NOMO-1 (cell line): ENCODE results near the gene ANXA3.

Experiments used
- DNase-seq, 2 experiments: peaks; one replicate each; lab custom pipeline; 2025; ENCODE audit not compliant: unreplicated experiment in 2 of 2; lab: John Stamatoyannopoulos, UW

Gene ANXA3

DNA sequence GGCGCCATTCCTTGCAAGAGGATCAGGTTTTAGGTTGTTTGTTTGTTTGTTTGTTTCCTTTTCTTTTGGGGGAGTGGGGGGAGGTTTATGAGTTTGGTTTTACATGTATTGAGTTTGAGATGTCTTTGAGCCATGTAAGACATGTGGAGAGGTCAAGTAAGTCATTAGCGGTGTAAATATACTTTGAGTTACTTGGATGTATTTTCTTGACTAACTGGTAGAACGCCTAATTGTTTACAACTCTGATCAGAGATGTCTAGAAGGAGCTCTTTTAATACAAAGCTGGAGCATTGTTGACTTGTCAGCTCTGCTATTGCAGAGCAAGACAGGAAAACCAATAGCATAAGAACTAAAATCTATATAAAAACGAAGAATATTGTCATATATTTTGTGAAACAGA, 57.1 kb downstream of the ANXA3 start:
- DNase-seq, result no peak

DNA sequence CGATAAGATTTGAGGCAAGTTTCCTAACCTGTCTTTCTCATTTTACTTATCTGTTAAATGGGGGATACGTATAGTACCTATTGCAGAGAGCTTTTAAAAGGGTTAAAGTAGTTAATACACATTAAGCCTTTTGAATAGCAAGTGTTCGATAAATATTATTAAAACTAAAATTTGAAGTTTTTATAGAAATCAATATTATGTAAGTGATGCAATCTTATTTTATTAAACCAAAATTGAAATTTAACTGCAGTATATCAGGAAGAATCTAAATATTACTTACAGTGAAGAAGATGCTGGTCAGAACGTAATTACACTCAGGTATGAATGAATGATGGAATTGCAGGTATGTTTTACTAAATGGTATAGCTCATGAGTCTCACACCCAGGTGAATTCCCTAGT, 58.0 kb downstream of the ANXA3 start:
- DNase-seq, result no peak

DNA sequence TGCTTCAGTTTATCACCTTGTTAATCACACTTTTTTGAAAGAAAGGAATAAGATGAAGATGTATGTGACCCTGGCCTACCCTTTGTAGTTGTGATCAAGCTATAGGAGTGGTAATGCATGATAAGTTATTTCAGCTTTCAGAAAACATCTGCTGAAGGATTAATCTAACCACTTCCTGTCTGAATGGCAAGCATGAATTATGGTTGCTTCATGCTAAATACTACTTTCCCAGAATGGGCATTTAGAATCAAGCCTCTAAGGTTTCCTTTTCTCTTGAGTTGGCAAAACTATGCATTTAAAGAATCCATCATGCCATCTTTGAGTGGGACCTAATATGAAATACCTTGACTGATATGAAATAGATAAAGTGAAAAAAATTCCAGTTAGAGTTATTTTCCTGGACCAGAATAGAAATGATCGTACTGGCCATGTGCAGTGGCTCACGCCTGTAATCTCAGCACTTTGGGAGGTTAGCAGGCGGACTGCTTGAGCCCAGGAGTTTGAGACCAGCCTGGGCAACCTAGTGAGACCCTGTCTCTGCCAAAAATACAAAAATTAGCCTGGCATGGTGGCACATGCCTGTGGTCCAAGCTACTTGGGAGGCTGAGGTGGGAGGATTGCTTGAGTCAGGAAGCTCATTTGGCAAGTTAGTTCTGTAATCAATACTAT, 59.1 kb downstream of the ANXA3 start:
- peak; percentile 14 to 81 for DNase-seq

DNA sequence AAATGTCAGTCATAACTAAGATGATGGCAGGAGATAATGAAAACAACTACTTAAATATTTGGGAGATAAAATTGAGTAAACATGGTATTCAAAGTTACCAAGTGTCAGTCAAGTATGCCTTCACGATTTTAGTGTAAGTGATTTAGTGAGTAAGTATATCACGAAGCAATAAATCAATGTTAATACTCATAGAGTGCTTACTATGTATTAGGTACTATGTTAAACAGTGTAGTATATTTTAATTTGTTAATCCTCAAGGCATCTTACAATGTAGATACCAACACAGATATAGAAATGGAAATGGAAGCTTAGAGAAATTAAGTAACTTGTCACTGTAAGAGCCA, 59.6 kb downstream of the ANXA3 start:
- DNase-seq, result no peak

DNA sequence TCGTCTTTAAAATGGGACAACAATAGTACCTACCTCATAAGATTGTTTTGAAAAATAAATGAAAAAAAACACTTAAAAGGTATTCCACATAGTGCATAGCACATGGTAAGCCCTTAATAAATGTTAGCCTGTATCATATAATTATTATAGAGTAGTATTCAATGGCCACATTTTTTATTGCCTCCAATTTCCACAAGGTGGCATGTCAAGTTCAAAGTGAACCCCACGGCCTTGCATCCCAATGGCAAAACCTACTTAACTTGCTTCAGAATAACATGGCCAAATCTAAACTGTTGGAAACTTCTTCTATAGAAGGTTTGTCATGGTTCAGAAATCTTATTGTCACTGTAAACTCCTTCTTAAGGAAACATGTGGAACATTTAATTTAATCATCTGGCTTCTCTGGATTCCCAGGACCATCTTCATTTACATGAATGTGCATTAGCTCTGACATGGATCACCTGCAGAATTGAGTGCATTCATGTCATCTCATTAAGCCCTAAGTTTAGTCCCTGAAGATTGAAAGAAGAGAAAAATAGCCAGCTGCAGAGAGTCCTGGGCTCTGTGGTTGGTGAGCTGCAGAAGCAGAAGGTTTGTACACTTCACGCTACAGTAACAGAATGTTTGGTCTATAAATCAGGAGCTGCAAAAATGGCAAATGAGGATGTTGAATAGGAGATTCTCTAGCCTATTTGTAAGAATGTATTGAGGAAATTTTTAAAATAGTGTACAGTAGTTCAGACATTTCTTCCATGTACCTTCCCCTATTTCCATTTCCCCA, 61.0 kb downstream of the ANXA3 start:
- DNase-seq, result peak; percentile 29 to 45

DNA sequence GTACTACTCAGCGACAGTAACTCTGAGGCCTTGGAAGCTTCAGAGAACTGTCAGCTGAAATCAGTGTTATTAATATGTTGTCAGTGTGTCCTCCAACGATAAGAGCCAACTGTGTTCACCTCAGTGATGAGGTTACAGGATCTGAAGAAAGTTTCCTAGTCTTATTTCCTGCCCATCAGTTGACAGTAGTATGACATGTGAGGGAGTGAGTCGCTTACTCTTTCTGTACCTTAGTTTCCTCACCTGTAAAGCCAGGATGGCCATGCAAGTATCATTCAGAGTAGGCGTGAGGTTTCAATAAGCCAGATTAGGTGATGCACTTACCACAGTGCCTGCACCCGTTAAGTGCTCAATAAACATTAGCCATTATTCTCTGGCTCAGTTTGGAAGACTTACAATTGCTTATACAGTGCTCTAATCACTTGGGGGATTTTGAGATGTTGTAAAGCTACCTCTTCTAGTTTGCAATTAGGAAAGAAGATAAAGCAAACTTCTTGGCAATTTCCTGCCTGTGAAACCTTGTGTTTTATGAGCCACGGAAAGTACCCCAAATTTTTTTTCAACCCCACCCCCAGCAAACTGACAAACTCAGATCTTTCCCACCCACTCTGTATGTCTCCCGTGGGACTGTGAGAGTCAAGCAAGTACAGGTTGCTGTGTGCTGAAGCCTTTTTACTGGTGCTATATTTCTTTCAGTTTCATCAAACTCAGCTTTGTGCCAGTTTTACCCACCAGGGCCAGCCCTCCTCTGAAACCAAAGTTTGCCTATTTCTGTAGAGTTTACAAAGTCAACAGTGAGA, 62.2 kb downstream of the ANXA3 start:
- DNase-seq, result no peak

DNA sequence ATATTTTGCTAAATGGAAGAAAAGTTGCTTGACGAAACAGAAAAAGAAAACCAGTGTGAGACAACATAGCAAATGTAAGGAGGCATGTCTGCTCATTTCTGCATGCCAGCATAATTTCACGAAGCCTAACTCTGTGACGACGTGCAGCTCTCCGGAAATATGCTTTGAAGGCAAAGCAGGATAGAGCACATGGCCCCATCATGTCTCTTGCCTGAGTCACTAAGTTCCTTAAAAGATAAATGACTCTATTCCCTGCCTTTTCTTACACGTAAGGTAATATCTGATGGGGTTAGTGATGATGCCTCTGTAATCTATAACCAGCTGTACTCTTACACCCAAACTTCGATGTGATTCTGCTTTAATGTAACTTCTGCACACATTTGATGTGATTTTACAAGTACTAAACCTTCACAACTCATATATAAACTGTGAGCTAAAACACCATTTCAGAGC, 64.5 kb downstream of the ANXA3 start:
- DNase-seq, result no peak

DNA sequence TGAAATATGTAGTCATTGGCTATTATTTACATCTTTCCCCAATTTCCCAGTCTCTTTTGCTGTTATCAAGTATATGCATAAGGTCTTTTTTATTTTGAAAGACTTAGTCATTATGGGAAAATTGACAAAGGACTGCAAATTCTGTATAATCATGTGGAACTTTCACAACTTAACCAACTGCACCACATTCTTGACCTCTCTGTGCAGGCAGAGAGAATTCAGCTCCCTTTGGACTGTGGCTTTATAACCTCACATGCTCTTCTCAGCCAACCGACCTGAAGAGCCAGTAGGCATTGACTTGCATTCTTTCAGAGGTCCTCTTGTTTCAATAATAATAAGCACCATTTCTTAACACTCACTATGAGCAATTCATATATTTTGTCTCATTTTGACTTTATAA, 66.9 kb downstream of the ANXA3 start:
- DNase-seq, result no peak

DNA sequence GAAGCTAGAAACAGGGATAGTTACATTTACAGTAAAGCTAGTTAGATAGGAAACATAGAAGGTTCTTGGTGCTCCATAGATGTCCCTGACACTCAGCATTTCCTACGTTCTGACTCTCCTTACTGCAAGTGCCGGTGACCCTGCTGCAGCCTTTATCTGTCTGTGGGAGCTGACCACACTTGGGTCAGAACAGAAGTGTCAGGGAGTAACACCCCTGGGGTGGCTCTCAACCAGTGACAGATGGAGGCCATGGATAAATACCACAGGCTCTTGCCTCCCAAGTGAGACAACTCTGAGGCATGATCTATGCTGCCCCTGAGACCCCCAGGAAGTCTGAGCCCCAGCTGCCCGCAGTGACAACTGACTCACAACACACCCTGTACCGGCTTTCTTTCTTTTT, 69.8 kb downstream of the ANXA3 start:
- DNase-seq, result no peak

DNA sequence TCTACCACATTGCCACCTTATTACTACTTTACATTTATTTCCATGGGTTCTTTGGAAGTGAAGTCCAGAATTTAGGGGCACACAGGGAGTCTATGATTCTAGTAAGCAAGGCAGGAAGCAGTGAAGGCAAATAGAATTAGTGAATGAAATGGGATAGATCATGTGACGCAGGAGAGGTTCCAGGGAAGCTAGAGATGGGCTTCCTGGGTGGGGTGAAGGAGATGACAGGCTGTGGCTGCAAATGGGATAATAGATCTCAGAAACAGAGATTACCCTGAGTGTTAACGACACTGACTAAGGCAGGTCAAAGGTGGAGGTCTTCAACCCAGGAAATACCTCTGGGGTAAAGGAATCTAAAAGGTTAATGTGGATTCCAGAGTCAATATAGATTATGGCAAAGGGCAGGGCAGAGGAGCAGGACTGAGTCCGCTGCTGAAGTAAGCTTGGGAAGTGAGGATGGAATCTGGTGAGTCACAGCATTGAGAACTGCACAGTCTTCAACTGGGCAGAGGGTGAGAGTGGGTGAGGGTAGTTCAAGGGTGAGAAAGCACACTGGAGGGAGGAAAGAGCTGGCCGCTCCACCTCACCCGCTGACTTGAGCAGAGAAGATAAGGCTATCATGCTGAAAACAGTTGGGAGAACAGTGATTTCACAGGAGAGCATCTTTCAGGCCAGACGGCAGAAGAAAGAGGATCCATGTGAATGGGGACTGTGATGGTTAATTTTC, 70.8 kb downstream of the ANXA3 start:
- DNase-seq, result no peak

DNA sequence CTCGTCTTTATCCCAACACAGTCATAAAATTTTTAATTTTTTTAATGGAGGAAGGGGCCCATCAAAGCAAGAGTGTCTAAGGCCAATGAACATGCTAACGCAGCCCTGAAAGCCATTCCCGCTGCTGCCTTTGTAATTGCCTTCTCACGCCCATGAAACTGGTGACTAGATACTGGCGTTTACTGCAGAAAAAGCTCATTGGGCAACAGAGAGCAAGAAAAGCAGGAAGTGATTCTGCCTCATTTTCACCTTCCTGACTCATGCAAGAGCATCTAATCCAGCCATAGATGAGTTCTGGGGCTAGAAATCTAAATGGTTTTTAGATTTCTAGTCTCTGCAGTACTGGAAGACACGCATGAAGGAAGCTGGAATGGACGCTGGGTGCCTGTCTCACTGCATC, 72.5 kb downstream of the ANXA3 start:
- peak; percentile 80 to 89 for DNase-seq

DNA sequence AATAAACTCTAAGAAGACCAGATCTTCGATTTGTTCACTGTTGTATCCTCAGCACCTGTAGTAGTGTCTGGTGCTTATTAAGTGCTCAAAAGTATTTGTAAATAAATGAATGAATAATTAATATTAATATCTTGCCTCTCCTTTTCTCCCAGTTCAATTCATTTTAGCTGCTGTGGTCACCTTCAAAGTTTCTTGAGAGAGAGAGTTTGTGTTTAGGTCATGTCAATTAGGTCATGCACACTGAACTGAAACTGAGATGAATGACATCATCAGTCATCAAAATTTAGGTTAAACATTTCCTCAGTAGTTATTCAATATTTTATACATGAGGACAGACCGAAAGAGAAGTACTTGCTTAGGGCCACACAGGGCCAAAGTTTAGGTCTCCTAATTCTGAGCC, 73.5 kb downstream of the ANXA3 start:
- DNase-seq, result no peak

DNA sequence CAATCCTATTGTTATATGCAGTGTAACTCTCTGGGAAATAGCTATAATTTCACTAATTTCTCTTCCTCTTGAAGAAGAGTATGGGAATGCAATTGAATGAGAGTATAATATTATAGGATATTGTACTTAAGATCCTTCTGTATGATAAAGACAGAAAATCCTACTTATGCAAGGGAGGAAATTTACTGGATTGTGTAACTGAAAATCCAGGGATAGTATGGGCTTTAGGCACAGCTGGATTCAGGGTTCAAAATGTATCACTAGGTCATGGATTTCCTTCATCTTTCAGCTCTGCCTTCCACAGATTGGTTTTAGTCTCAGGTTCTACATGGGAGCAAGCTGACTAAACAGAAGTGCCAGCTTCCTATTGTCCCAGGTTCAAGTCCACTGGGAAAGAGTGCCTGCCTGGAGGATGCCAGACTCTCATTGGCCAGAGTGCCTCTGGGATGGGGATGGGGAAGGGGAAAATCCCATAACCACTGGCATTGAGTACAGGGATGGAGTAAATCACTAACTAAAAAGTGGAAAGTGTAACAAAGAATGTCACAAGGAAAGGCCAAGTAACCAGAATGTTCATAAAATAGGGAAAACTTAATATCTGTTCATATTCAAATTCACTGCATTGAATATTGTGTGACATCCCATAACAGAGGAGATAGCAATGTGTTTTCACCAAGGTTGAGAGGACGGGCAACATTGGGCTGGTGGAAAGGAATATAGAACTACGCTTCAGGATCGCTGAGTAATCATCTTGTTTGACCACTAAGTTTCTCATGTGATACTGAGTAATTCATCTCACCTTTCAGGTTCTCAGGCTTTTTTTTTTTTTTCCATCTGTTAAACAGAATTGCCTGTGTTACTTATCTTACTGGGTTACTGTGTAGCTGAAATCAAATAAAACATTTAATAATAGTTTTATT, 75.7 kb downstream of the ANXA3 start:
- no peak for DNase-seq

DNA sequence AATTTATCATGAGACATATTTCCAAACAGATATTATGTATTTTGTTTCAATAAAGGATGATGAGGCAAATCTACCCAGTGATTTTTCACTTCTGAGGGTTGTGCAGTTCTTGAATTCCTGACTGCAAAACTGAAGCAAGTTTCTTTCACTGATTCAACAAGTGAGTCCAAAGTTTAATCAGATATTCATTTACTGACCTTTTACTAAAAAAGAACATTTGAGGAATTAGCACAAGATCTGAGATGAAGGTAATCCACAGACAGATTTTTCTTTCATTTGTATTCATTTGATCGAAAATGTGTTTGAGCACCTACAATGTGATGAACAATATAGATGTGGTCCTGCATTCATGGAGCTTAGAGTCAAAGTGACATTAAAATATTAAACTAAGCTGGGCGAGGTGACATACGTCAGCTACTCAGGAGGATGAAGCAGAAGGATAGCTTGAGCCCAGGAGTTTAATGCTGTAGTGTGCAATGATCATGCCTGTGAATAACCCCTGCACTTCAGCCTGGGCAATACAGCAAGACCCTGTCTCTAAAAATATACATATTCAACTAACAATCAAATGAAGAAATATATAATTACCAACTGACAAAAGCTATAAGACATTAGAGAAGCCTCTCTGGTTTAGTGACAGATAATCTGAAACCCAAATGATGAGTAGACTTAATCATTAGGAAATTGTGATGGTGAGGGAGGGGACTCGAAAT, 76.6 kb downstream of the ANXA3 start:
- no peak for DNase-seq

DNA sequence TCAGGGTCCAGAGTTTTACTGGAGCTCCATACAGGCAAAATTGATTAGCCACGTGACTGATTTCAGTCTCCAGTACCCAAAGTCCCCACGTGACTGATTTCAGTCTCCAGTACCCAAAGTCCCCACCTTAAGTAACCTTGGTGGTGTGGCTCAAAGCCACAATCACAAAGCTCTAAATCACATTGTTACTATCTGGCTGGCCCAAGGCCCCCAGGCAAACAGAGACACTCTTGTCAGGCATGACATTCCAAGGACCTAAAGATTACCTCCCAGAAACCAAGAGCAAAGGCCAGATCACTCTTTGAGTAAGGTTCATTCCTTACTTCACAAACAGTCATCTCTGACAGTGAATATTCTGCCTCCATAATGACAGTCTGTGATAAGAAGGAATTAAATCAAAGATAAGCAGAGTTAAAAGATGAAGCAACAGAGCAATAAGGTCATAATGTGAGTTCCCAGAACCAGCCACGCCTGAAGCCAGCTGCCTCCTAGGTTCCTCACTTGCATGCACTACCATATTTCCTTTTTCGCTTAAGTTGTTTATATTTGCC, 78.5 kb downstream of the ANXA3 start:
- peak; percentile 74 to 75 for DNase-seq

DNA sequence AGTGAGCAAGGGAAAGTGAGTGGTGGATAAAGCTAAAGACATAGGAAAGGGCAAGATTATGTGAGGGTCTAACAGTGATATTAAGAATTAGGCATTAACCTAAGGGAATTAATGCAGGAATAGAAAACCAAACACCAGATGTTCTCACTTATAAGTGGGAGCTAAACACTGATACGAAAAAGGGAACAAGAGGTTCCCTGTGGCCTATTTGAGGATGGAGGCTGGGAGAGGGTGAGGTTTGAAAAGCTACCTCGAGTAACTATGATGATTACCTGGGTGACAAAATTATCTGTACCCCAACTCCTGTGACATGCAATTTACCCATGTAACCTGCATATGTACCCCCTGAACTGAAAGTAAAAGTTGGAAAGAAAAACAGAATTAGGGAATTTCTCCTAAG, 79.0 kb downstream of the ANXA3 start:
- DNase-seq, result no peak

DNA sequence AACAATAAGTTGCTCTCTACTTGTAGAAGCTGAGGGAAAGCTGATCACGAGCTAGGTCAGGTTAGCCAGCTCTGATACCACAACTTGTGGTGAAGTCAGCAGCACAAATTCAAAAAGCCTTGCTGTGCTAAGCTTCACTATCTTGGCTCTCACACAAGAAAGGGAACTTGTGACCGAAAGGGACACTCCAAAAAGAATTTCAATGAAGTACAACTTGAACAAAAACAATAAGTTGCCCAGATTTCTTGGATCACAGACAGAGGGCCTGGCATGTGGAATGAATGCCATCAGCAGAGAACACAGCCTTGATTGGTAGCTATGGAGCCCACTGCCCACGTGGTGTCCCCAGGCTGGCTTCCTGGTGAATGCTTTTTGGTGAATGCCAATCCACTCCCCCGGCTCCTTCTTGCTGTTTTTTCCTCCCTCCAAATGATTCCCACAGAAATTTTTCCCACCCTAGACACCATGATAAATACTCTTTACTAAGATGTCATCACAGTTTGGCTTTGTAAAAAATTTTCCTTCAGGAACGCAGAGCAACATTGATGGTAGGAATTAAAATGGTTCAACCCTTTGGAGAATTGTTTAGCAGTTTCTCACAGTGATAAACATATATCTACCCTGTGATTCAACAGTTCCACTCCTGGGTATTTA, 82.6 kb downstream of the ANXA3 start:
- no peak for DNase-seq

DNA sequence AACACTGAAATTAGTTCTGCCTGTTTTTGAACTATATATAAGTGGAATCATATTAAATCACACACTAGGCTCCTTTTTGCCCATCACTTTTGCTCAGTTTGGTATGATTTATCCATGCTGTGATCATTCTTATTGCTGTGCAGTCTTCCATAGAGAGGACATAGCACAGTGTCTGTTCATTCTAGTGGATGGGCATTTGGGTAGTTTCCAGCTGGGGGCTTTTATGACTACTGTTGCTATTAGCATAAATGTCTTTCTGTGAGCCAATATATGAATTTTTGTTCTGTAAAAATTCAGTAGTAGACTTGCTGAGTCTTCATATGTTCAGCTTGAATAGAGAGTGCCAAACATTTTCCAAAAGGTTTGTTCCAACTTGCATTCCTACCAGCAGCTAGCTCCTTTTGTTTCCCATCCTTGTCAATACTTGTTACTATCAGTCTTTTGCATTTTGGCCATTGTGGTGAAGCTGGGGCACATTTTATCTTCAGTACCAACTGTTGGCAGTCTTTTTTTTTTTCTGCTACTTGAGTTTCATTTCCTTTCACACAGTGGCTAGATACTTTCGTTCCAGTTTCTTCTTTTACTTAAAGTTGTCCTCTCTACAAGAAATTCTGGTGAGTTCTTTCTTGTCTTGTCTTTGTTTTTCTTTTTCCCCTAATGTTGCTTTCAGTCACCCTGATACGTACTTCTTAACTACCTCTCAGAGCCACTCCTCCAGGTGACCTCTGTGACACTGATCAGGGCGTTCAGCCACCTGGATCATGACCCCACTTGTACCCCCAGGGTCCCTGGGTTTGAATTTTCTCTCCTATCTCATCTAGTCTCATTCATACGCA, 87.0 kb downstream of the ANXA3 start:
- peak; percentile 14 to 72 for DNase-seq
